Endothelial cell of umbilical vein (primary cell): ENCODE data around the gene SEC14L6. TPM values are rescaled to one million over a fixed set of nuclear protein-coding genes. Genes with fewer than 3 reads are reported as not detected.

ENCODE experiments used
- BruUV-seq: library from RNA; stranded (reverse); fragments of 400-500 nt; replicated peaks from 2 replicates; lab custom pipeline; 2021; lab: Mats Ljungman, UMichigan
- CTCF ChIA-PET: fragments of 300-600, 350-600 bp; sonication (Branson Sonifier 250); formaldehyde crosslinking; loops from one replicate; lab custom pipeline; 2021; ENCODE audit warnings: antibody characterized with exemption, inconsistent platforms; lab: Charles Lee
- POLR2A ChIA-PET: fragments of 300-600, 350-600 bp; sonication (Branson Sonifier 250); formaldehyde crosslinking; loops from one replicate; lab custom pipeline; 2021; ENCODE audit warnings: antibody characterized with exemption, inconsistent platforms; lab: Charles Lee
- DNase-seq: peaks from one replicate; pipeline ENCODE4 v3.0.0-alpha.2; 2011; ENCODE audit warnings: low read depth, low spot score
- FAIRE-seq: peaks from 2 replicates; lab custom pipeline; 2011; peaks lifted over from hg19 to GRCh38; lab: Jason Lieb, UNC
- H2AFZ ChIP-seq: 2 replicates; pipeline ENCODE4 v1.6.0; 2012; ENCODE audit warnings: low read depth, low read length, control low read depth, inconsistent platforms
- H3K27ac ChIP-seq: 2 replicates; pipeline ENCODE4 v1.5.1; 2011; ENCODE audit warnings: low read depth, mild to moderate bottlenecking, control low read depth, low read length, moderate library complexity; ENCODE audit not compliant: insufficient read depth
- H3K27me3 ChIP-seq, 2 experiments: 2 replicates each; pipeline versions ENCODE4 v1.6.0 to v1.6.1; 2011; ENCODE audit warnings: low read length in 2 of 2, mixed read lengths in 1 of 2; ENCODE audit not compliant: control insufficient read depth in 2 of 2, insufficient read depth in 2 of 2
- H3K36me3 ChIP-seq, 2 experiments: 2 replicates in 1 of 2; 3 replicates in 1 of 2; pipeline ENCODE4 v1.5.1; 2011; ENCODE audit warnings: low read length in 2 of 2, mild to moderate bottlenecking in 1 of 2, moderate library complexity in 1 of 2; ENCODE audit not compliant: control insufficient read depth in 2 of 2, insufficient read depth in 2 of 2; ENCODE audit errors: extremely low read depth in 1 of 2
- H3K4me1 ChIP-seq: 3 replicates; pipeline ENCODE4 v1.5.1; 2011; ENCODE audit warnings: mild to moderate bottlenecking, low read length; ENCODE audit not compliant: control insufficient read depth, insufficient read depth; ENCODE audit errors: extremely low read depth
- H3K4me2 ChIP-seq: 2 replicates; pipeline ENCODE4 v1.6.1; 2011; ENCODE audit warnings: low read length, control low read depth, mixed read lengths; ENCODE audit not compliant: insufficient read depth
- H3K4me3 ChIP-seq, 3 experiments: fragments of 200-600 bp in 1 of 3; sonication (generic), shearing (Covaris generic) in 1 of 3; replicated peaks in 1 of 3; 2 replicates each; pipeline ENCODE4 v1.5.1; 2011 to 2016; ENCODE audit warnings: control low read depth in 3 of 3, low read length in 3 of 3, mild to moderate bottlenecking in 2 of 3, inconsistent platforms in 1 of 3, low read depth in 1 of 3, moderate library complexity in 1 of 3; ENCODE audit not compliant: insufficient read depth in 1 of 3
- H3K79me2 ChIP-seq: 2 replicates; pipeline ENCODE4 v1.6.0; 2012; ENCODE audit warnings: low read length, inconsistent platforms; ENCODE audit not compliant: control insufficient read depth, insufficient read depth
- H3K9ac ChIP-seq: replicated peaks from 2 replicates; pipeline ENCODE3; 2011; ENCODE audit warnings: low read length, control low read depth; ENCODE audit not compliant: insufficient read depth; ENCODE audit errors: extremely low read depth
- H3K9me1 ChIP-seq: replicated peaks from 3 replicates; pipeline ENCODE4 v1.6.0; 2011; ENCODE audit warnings: mild to moderate bottlenecking, low read length; ENCODE audit not compliant: control insufficient read depth, insufficient read depth; ENCODE audit errors: extremely low read depth
- H3K9me3 ChIP-seq: replicated peaks from 2 replicates; pipeline ENCODE4 v1.5.1; 2012; ENCODE audit warnings: low read length, inconsistent platforms; ENCODE audit not compliant: control insufficient read depth, insufficient read depth
- H4K20me1 ChIP-seq: replicated peaks from 2 replicates; pipeline ENCODE3; 2011; ENCODE audit warnings: mild to moderate bottlenecking, low read length; ENCODE audit not compliant: control insufficient read depth, insufficient read depth; ENCODE audit errors: extremely low read depth
- EZH2 ChIP-seq: IDR thresholded peaks from 2 replicates; pipeline ENCODE4 v1.6.1; 2012; ENCODE audit warnings: borderline replicate concordance, low read depth, mild to moderate bottlenecking, moderate library complexity, low read length, inconsistent platforms; ENCODE audit not compliant: severe bottlenecking
- FOS ChIP-seq: IDR thresholded peaks from 2 replicates; pipeline ENCODE4 v1.6.1; 2011; ENCODE audit warnings: mild to moderate bottlenecking, low read length, moderate library complexity, borderline replicate concordance; ENCODE audit not compliant: insufficient read depth
- GATA2 ChIP-seq: IDR thresholded peaks from 2 replicates; pipeline ENCODE4 v1.7.0; 2011; ENCODE audit warnings: low read depth, mild to moderate bottlenecking, moderate library complexity, mixed read lengths, low read length; ENCODE audit not compliant: insufficient read length, insufficient read depth
- JUN ChIP-seq: IDR thresholded peaks from 2 replicates; pipeline ENCODE4 v1.6.1; 2011; ENCODE audit warnings: borderline replicate concordance, low read depth; ENCODE audit not compliant: insufficient read length, insufficient read depth
- MAX ChIP-seq: IDR thresholded peaks from 2 replicates; pipeline ENCODE4 v1.6.1; 2011; ENCODE audit not compliant: insufficient read depth, insufficient read length
- MYC ChIP-seq: IDR thresholded peaks from one replicate; pipeline ENCODE4 v1.6.1; 2011; ENCODE audit warnings: mild to moderate bottlenecking, low read depth, low read length
- POLR2A ChIP-seq: IDR thresholded peaks from 2 replicates; pipeline ENCODE4 v1.6.1; 2012; ENCODE audit warnings: low read depth, mild to moderate bottlenecking, control low read depth, low read length
- POLR2AphosphoS5 ChIP-seq: IDR thresholded peaks from 2 replicates; pipeline ENCODE4 v1.6.1; 2012; ENCODE audit warnings: low read depth, mild to moderate bottlenecking, control low read depth, low read length, moderate library complexity; ENCODE audit not compliant: insufficient read depth
- dilution Hi-C: fragments of 300-500 bp; cut with MboI; formaldehyde crosslinking; loops from one replicate; pipeline ENCODE4 v1.15.0; 2019; ENCODE audit warnings: low sequenced_read_pairs; ENCODE audit not compliant: extremely low pct_ligation_motif_present
- intact Hi-C: fragments of 100-400 bp; cut with micrococcal nuclease; formaldehyde crosslinking; loops from one replicate; pipeline ENCODE4 v1.10.0; 2022
- polyA plus RNA-seq, 4 experiments: library from polyadenylated mRNA; depleted of rRNA in 3 of 4; stranded (reverse) in 3 of 4; unstranded in 1 of 4; fragments of >200 nt; gene quantifications; 2 replicates each; pipeline versions ENCODE4 v1.2.1 to v1.2.3, GENCODE V29; 2011 to 2012; ENCODE audit warnings: missing spikeins in 1 of 4
- total RNA-seq: library from RNA; stranded (reverse); gene quantifications from 2 replicates; pipeline ENCODE4 v1.2.3, GENCODE V29; 2021
- TF ChIP-seq, protein P1 (sequence below), 2 donors: IDR thresholded peaks; 1 replicate in 1 of 2; 2 replicates in 1 of 2; pipeline ENCODE4 v1.5.1; 2011; ENCODE audit warnings: low read length in 2 of 2, mild to moderate bottlenecking in 2 of 2, moderate library complexity in 2 of 2, control low read depth in 1 of 2, inconsistent platforms in 1 of 2, low read depth in 1 of 2; ENCODE audit not compliant: insufficient read depth in 1 of 2; ENCODE audit errors: extremely low read depth in 1 of 2

The SEC14L6 gene
- total and polyA plus RNA-seq, 2 donors (not counting 3 experiments of a cell fraction or from before 2014, with no cell fraction given) = 0.04 to 0.15 TPM

DNA sequence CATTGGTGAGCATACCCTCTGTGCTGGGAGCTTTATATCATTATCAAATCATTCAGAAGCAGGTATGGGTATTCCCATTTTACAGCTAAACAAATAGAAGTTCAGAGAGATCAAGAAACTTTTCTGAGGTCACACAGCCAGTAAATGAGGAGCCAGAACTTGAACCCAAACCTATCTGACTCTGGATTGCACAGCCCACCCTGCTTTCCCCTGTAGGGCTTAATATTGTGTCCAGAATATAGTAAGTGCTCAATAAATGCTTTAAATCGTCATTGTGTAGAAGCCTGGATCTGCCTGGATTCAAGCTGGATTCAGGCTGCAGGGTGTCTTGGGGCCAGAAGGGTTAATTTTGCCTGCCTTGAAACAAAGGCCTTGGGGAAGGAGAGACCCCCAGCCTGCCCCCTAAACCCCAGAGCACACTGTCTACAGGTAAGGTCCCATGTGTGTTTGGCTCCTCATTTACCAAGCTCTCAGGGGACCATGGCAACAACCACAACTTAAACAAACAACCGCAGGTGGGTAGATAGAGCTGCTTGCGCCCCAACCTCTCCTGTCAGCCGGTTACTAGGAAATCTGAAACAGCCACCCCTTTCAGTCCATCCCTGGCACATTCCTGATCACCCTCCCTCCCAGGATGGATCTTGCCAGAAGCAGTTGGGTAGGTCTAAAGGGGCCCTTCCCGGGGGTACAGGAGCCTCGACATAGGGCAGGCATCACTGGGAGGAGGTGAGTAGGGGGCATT, 71.7 kb downstream of the SEC14L6 start:
- TF ChIP-seq EZH2 = no peak
- no peak for TF ChIP-seq MAX
- no peak for TF ChIP-seq FOS
- TF ChIP-seq JUN = no peak
- TF ChIP-seq MYC = no peak
- TF ChIP-seq POLR2AphosphoS5 = no peak
- TF ChIP-seq POLR2A = no peak
- no peak for TF ChIP-seq GATA2
- TF ChIP-seq, protein P1, sequence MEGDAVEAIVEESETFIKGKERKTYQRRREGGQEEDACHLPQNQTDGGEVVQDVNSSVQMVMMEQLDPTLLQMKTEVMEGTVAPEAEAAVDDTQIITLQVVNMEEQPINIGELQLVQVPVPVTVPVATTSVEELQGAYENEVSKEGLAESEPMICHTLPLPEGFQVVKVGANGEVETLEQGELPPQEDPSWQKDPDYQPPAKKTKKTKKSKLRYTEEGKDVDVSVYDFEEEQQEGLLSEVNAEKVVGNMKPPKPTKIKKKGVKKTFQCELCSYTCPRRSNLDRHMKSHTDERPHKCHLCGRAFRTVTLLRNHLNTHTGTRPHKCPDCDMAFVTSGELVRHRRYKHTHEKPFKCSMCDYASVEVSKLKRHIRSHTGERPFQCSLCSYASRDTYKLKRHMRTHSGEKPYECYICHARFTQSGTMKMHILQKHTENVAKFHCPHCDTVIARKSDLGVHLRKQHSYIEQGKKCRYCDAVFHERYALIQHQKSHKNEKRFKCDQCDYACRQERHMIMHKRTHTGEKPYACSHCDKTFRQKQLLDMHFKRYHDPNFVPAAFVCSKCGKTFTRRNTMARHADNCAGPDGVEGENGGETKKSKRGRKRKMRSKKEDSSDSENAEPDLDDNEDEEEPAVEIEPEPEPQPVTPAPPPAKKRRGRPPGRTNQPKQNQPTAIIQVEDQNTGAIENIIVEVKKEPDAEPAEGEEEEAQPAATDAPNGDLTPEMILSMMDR (IDR thresholded peaks at IDR 0.05; ENCODE audit: extremely low read depth in 1 of 2, insufficient read depth in 1 of 2, low read depth in 1 of 2, low read length in 2 of 2) = no peak
- POLR2A ChIA-PET = no interaction called here
- CTCF ChIA-PET = interaction anchor here (1.6 kb wide), 1 partner anchor 9 kb away, joined by 5 read pairs; no protein-coding TSS in a partner anchor
- DNase-seq (no peak), FAIRE-seq (no peak)
- H3K27ac ChIP-seq = no peak overlapping the region
- intact Hi-C loops = no loop called here
- H3K36me3 ChIP-seq = no peaks in the 10 kb centered on the region
- no peaks in the 10 kb centered on the region for H3K4me1 ChIP-seq
- no peak overlapping the region for H2AFZ ChIP-seq
- BruUV-seq = no TSS peak
- dilution Hi-C loops = no loop called here
- no peaks in the 10 kb centered on the region for H3K9me3 ChIP-seq
- H3K4me3 ChIP-seq = no peak overlapping the region
- no peaks in the 10 kb centered on the region for H3K79me2 ChIP-seq
- H3K4me2 ChIP-seq = no peak overlapping the region
- no peaks in the 10 kb centered on the region for H4K20me1 ChIP-seq
- H3K9me1 ChIP-seq = no peaks in the 10 kb centered on the region
- peaks cover 11% of the 10 kb centered on the region in 2 experiments for H3K27me3 ChIP-seq
- no peak overlapping the region for H3K9ac ChIP-seq
